Adrenal gland (tissue), 19 donors: ENCODE results near the gene OR4C45. TPM values are rescaled to one million over a fixed set of nuclear protein-coding genes. Genes with fewer than 3 reads are reported as not detected.
"Not testable (repeated sequence)": the region's sequence is repeated elsewhere in the genome, so short reads cannot be mapped to it uniquely, and the experiment has no call there.

Source experiments
- DNase-seq, 7 donors: peaks; one replicate each; pipeline ENCODE4 v3.0.0-alpha.2; 2019 to 2020
- H3K27ac ChIP-seq, 5 donors: fragments of 200-600 bp; sonication (generic) in 4 of 5; 1 replicate in 3 of 5; 2 replicates in 2 of 5; pipeline versions ENCODE4 v1.5.1 to v1.8.0; 2016 to 2020; ENCODE audit warnings: mild to moderate bottlenecking in 1 of 5
- H3K27me3 ChIP-seq: fragments of 200-600 bp; 2 replicates; pipeline ENCODE4 v1.8.0; 2021
- H3K36me3 ChIP-seq, 2 donors: fragments of 200-600 bp; replicated peaks in 1 of 2; 1 replicate in 1 of 2; 2 replicates in 1 of 2; pipeline versions ENCODE4 v1.5.1 to v1.8.0; 2018 to 2022
- H3K4me1 ChIP-seq, 2 donors: fragments of 200-600 bp; replicated peaks in 1 of 2; 1 replicate in 1 of 2; 2 replicates in 1 of 2; pipeline versions ENCODE4 v1.5.1 to v1.8.0; 2018 to 2021
- H3K4me3 ChIP-seq, 4 donors: fragments of 200-600 bp; sonication (generic) in 3 of 4; one replicate each; pipeline ENCODE4 v1.5.1; 2016 to 2018
- H3K9me3 ChIP-seq, 3 donors: fragments of 200-600 bp; sonication (generic) in 1 of 3; replicated peaks in 1 of 3; 1 replicate in 2 of 3; 2 replicates in 1 of 3; pipeline versions ENCODE4 v1.5.1 to v1.8.0; 2016 to 2021
- POLR2A ChIP-seq, 2 donors: fragments of 450-650 bp; IDR thresholded peaks; one replicate each; pipeline ENCODE4 v1.6.1; 2017; ENCODE audit warnings: antibody characterized with exemption in 2 of 2, mild to moderate bottlenecking in 2 of 2, moderate library complexity in 1 of 2
- WGBS, 4 donors: extraction: QIAGEN DNeasy Blood & Tissue Kit in 2 of 4; methylation state at CpG; one replicate each; pipeline versions ENCODE4 v1.1.5 to v1.1.7; 2013 to 2017; 5-methylcytosine and 5-hydroxymethylcytosine counted together
- intact Hi-C, 2 donors: fragments of 100-400 bp; cut with DNase I; formaldehyde crosslinking; loops; one replicate each; pipeline versions ENCODE4 v1.14.1 to v1.15.0; 2022 to 2023
- long read RNA-seq, 10 donors: library from polyadenylated mRNA in 3 of 10; unstranded in 2 of 10; stranded (forward) in 1 of 10; transcript quantifications; one replicate each; pipeline ENCODE4 v2.0.0 and lab custom pipeline, GENCODE V29; 2021 to 2026
- polyA plus RNA-seq, 3 donors: library from polyadenylated mRNA; stranded (reverse); fragments of 200-250 nt in 2 of 3; fragments of 350-450 nt in 1 of 3; fragmentation: Illumina TruSeq in 1 of 3; extraction: RNeasy Lipid Tissue Mini Kit (QIAGEN cat#74804) in 1 of 3; gene quantifications; one replicate each; pipeline ENCODE4 v1.2.3, GENCODE V29; 2013 to 2014
- total RNA-seq, 9 donors: library from RNA; depleted of rRNA in 4 of 9; stranded (reverse); fragments of >200 nt in 4 of 9; fragments of 120-200 nt in 1 of 9; fragmentation: NEBNext Ultra II Directional in 1 of 9; extraction: Animal tissue kit (Norgen Biotek cat#: 25700) in 1 of 9; gene quantifications; one replicate each; pipeline versions ENCODE4 v1.1.0 to v1.2.4, GENCODE V29; 2013 to 2023
- TF ChIP-seq, protein P1 (sequence below), 6 experiments: fragments of 450-650 bp in 4 of 6; fragments of 200-600 bp in 2 of 6; sonication (generic) in 1 of 6; IDR thresholded peaks; 1 replicate in 5 of 6; 2 replicates in 1 of 6; pipeline versions ENCODE4 v1.5.1 to v1.8.0; 2016 to 2021; ENCODE audit warnings: antibody characterized with exemption in 6 of 6, mild to moderate bottlenecking in 2 of 6, moderate library complexity in 1 of 6
- donor health status: healthy with polysubstance abuse.
- donor health status: Bipolar disorder and iron deficiency.
- donor health status: DM: yes; HTN: yes; CAD: no.
- donor health status: DM: no; HTN: no; CAD: no.
- donor health status: DM: no; HTN: no; CAD: no.
- donor health status: DM: yes; HTN: yes; CAD: no.

The OR4C45 gene
- total RNA-seq (not detected), polyA plus RNA-seq (not detected)
- long read RNA-seq, donor 1 = 0 reads
- long read RNA-seq, donor 2 = 0 reads
- long read RNA-seq, donor 3 = 0 reads
- long read RNA-seq, donor 4 = 0 reads
- long read RNA-seq, donor 5 = 0 reads
- long read RNA-seq, donor 6 = 0 reads
- long read RNA-seq, donor 7 = 0 reads
- long read RNA-seq, donor 8 = 0 reads
- long read RNA-seq, donor 9 = 0 reads
- long read RNA-seq, donor 10 = 0 reads

DNA sequence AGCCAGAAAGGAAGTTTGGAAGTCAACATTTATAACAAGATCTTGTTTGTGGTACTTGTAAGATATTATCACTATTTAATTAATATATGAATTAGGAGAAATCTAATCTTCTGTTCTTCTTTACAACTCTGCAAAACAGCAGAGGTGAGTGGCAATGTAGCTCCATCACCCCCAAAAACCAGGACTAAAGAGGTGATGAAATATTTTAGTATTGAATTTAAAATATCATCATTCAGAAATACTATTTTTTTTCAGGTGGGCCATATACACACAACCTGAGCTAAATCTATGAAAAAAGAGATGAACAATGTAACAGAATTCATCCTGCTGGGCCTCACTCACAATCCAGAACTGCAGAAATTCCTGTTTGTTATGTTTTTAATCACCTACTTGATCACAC lies at the start of gene OR4C45:
OR4C45 (plus strand) TSS at position 301 of the 400 bp plus-strand sequence.
- Histone ChIP-seq H3K4me3 (no peak within 1 kb of the TSS), H3K27ac (no peak within 1 kb of the TSS), H3K9me3 (no peaks in the 10 kb centered on the region), H3K4me1 (no peaks in the 10 kb centered on the region), H3K27me3 (no peaks in the 10 kb centered on the region), H3K36me3 (no peaks in the 10 kb centered on the region)
- no peak for DNase-seq
- TF ChIP-seq, protein P1, sequence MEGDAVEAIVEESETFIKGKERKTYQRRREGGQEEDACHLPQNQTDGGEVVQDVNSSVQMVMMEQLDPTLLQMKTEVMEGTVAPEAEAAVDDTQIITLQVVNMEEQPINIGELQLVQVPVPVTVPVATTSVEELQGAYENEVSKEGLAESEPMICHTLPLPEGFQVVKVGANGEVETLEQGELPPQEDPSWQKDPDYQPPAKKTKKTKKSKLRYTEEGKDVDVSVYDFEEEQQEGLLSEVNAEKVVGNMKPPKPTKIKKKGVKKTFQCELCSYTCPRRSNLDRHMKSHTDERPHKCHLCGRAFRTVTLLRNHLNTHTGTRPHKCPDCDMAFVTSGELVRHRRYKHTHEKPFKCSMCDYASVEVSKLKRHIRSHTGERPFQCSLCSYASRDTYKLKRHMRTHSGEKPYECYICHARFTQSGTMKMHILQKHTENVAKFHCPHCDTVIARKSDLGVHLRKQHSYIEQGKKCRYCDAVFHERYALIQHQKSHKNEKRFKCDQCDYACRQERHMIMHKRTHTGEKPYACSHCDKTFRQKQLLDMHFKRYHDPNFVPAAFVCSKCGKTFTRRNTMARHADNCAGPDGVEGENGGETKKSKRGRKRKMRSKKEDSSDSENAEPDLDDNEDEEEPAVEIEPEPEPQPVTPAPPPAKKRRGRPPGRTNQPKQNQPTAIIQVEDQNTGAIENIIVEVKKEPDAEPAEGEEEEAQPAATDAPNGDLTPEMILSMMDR (IDR thresholded peaks at IDR 0.05) = no peak
- no peak for TF ChIP-seq POLR2A (IDR thresholded peaks at IDR 0.05)
- intact Hi-C loops = no loop called here

- Histone ChIP-seq H3K4me3 (no peak overlapping the region), H3K27ac (no peak overlapping the region), H3K36me3 (no peaks in the 10 kb centered on the region), H3K4me1 (no peaks in the 10 kb centered on the region), H3K27me3 (no peaks in the 10 kb centered on the region), H3K9me3 (no peaks in the 10 kb centered on the region)
- peak; percentile 41 to 78 (median 62) for DNase-seq
- no peak for TF ChIP-seq POLR2A (IDR thresholded peaks at IDR 0.05)
- TF ChIP-seq, protein P1 (IDR thresholded peaks at IDR 0.05) = peak; percentile 40 to 57 (median 48)
- 34 to 48% (median 40%) methylated on average over 6 of the region's 6 CpGs for WGBS, 4 donors
- intact Hi-C loops = no loop called here
These were observed 37.1 kb upstream of the OR4C45 start for GRCh38 chr11:49995565-49995964.

GRCh38 chr11:50030193-50030592 lies 2.5 kb upstream of the OR4C45 start:
- no peak for TF ChIP-seq POLR2A (IDR thresholded peaks at IDR 0.05)
- TF ChIP-seq, protein P1 (IDR thresholded peaks at IDR 0.05) = no peak
- no peak overlapping the region for H3K27ac ChIP-seq
- H3K36me3 ChIP-seq = no peaks in the 10 kb centered on the region
- H3K4me3 ChIP-seq = no peak overlapping the region
- 21 to 35% (median 22%) methylated on average over 1 of the region's 1 CpG for WGBS, 4 donors
- H3K9me3 ChIP-seq = no peaks in the 10 kb centered on the region
- no peaks in the 10 kb centered on the region for H3K4me1 ChIP-seq
- intact Hi-C loops = no loop called here
- no peak for DNase-seq
- no peaks in the 10 kb centered on the region for H3K27me3 ChIP-seq

DNA sequence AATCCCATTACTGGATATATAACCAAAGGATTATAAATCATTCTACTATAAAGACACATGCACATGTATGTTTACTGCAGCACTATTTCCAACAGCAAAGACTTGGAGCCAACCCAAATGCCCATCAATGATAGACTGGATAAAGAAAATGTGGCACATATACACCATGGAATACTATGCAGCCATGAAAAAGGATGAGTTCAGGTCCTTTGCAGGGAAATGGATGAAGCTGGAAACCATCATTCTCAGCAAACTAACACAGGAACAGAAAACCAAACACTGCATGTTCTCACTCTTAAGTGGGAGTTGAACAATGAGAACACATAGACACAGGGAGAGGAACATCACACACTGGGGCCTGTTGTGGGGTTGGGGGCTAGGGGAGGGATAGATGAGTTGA lies 3.6 kb downstream of the OR4C45 start:
- H3K4me3 ChIP-seq, H3K4me1 ChIP-seq, H3K27ac ChIP-seq, H3K9me3 ChIP-seq, DNase-seq, intact Hi-C loops, H3K27me3 ChIP-seq, H3K36me3 ChIP-seq: not testable (repeated sequence)

DNA sequence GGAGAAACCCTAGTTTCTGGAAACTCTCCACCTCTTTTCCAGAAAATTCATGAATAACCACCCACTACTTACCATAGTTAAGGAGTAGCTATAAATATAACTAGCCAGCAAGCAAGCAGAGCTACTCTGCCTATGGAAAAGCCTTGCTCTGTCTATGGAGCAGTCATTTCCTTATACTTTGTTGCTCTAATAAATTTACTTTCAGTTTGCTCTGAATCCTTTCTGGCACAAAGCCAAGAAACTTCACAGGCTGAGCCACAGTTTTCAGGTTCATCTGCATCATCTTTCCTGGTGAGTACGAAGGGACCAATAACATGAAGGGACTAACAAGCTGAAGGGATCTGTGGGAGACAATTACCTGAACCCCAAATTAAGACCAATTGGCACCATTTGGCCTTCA lies 4.6 kb downstream of the OR4C45 start:
- DNase-seq = no peak
- Histone ChIP-seq H3K9me3 (no peaks in the 10 kb centered on the region), H3K27ac (no peak overlapping the region), H3K4me1 (no peaks in the 10 kb centered on the region), H3K36me3 (no peaks in the 10 kb centered on the region), H3K27me3 (no peaks in the 10 kb centered on the region), H3K4me3 (no peak overlapping the region)
- WGBS, 4 donors = 28 to 73% (median 46%) methylated on average over 1 of the region's 1 CpG
- intact Hi-C loops = no loop called here
- TF ChIP-seq, protein P1 (IDR thresholded peaks at IDR 0.05) = no peak
- no peak for TF ChIP-seq POLR2A (IDR thresholded peaks at IDR 0.05)
